ENCODE measurements around the gene LYZL2.
A peak's percentile ranks its signal among the peaks of the same experiment; 100 is the strongest.
"Not testable (repeated sequence)": the region's sequence is repeated elsewhere in the genome, so short reads cannot be mapped to it uniquely, and the experiment has no call there.

The LYZL2 gene

GRCh38 chr10:30594077-30594476 lies 35.5 kb downstream of the LYZL2 start:
- no peak for DNase-seq (ENCODE audit: low read depth)

- not testable (repeated sequence) for DNase-seq (ENCODE audit: low read depth)
Measured at GRCh38 chr10:30592770-30593169, 36.8 kb downstream of the LYZL2 start.

- peak; percentile 11 for DNase-seq (ENCODE audit: low read depth)
Measured at GRCh38 chr10:30591249-30591670, 38.3 kb downstream of the LYZL2 start.

GRCh38 chr10:30589441-30589840 lies 40.1 kb downstream of the LYZL2 start:
- DNase-seq (ENCODE audit: low read depth): no peak

DNA sequence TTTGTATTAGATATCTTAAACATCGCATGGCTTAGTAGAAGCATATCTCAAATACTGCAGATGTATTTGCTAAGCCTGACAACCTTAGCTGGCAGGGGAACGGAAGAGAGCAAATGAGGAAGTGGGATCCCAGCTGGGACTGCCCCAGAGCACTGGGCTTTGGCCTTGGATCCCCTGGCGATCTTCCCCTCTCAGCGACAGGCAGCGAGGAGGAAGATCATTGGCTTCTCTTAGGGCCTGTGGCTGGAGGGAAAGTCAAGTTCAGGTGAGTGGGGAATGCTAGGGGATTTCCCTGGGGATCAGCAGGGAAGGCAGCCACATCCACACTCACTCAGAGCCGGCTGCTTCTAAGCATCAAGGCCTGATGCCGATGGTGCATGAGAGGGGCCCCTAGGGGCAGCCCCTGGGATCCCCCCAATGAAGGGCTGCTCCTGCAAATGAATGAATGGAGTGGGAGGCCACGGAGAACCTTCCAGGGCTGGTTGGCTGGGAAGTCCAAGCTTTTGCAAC lies 42.0 kb downstream of the LYZL2 start:
- no peak for DNase-seq (ENCODE audit: low read depth)

- no peak for DNase-seq (ENCODE audit: low read depth)
Measured at GRCh38 chr10:30586828-30587227, 42.7 kb downstream of the LYZL2 start.

- no peak for DNase-seq (ENCODE audit: low read depth)
Measured at GRCh38 chr10:30583778-30584415, 45.7 kb downstream of the LYZL2 start.

- no peak for DNase-seq (ENCODE audit: low read depth)
Measured at GRCh38 chr10:30581779-30582380, 47.7 kb downstream of the LYZL2 start.

- no peak for DNase-seq (ENCODE audit: low read depth)
Measured at GRCh38 chr10:30580676-30581075, 48.9 kb downstream of the LYZL2 start.

DNA sequence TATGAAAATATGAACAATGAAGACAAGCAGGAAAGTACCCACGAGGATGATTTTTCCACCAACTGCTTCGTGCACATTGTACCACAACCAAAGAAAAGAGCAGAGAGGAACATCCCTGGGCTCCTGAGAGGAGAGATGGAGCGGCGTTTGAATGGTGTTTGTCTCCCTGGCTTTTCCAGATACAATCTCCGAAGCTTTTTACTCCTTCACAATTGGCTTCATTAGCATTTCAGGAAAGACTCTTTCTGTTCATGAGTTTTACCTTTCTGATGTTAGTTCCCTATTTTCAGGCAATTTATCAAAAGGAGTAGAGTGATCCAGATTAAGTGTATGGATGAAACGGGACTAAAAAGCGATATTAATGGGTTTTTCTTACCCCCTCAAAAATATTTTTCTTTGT lies 49.3 kb downstream of the LYZL2 start:
- no peak for DNase-seq (ENCODE audit: low read depth)

- no peak for DNase-seq (ENCODE audit: low read depth)
Measured at GRCh38 chr10:30579574-30579973, 50.0 kb downstream of the LYZL2 start.

GRCh38 chr10:30577048-30577447 lies 52.5 kb downstream of the LYZL2 start:
- no peak for DNase-seq (ENCODE audit: low read depth)

GRCh38 chr10:30576641-30577040 lies 52.9 kb downstream of the LYZL2 start:
- no peak for DNase-seq (ENCODE audit: low read depth)

DNA sequence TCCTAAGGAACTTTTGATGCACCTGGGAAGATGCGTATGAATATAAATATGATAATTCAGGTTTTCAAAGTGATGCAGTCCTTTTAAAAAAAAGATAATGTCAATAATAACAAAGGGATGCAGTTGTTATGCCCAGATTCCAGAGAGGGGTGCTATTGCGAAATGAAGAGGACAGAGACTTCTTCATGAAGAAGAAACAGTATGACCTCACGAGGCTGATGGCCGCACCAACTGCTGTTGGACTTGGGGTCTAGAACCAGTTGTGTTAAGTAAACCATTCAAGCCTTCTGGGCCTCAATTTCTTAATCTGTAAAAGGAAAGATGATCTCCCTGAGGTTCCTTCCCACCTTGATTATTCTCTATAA lies 55.1 kb downstream of the LYZL2 start:
- DNase-seq (ENCODE audit: low read depth): no peak

- DNase-seq (ENCODE audit: low read depth): no peak
Measured at GRCh38 chr10:30573721-30574431, 55.7 kb downstream of the LYZL2 start.

GRCh38 chr10:30565449-30565848 lies 64.1 kb downstream of the LYZL2 start:
- DNase-seq (ENCODE audit: low read depth): no peak

- no peak for DNase-seq (ENCODE audit: low read depth)
Measured at GRCh38 chr10:30562787-30563186, 66.8 kb downstream of the LYZL2 start.
